HG02885 (cell line): Measurements from ENCODE around the gene CYCS.

ENCODE experiments used
- ATAC-seq: cut with Tn5 transposase; IDR thresholded peaks from one replicate; pipeline ENCODE4 v1.9.1; 2021; ENCODE audit warnings: mild to moderate bottlenecking; ENCODE audit not compliant: unreplicated experiment, poor library complexity

CYCS gene

GRCh38 chr7:25125137-25125946, at the start of gene CYCS:
CYCS (minus strand) TSS chr7:25125260; CDS start chr7:25124119, 1,141 bp downstream.
- peak; percentile 94 for ATAC-seq

DNA sequence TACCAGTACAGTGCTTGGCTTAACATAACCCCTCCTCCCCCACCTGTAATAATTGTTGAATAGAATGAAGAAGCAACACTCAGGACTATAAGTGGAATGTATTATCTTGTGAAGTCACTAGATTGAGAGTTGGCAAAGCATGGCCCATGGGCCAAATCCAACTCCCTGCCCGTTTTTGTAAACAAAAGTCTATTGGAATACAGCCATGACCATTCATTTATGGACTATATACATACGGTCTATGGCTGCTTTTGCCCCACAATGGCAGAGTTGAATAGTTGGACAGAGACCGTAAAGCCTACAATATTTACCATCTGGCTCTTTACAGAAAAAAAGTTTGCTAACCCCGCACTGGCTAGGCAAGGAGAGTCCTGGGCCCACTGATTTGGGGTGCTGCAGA, 48.1 kb upstream of the CYCS start:
- no peak for ATAC-seq

- no peak for ATAC-seq
Observed at GRCh38 chr7:25171516-25171915, 46.5 kb upstream of the CYCS start.

DNA sequence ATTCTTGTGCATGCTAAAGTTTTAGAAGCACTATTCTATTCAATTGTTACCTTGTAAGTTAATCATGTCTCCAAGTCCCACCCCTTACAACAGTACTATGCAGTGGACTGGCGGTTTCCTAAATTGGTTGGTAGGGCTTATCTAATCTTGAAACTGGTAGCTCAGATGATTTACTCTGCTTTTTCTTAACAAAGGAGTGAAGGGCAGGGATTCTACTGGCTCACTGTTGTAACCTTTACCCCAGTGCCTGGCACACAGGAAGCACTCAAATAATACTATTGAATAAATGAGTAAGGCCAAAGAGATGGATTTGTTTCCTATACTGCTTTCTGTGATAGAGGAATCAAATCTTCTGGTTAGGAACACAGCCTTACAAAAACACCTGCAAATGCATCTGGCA, 46.0 kb upstream of the CYCS start:
- ATAC-seq, result no peak

- no peak for ATAC-seq
Observed at GRCh38 chr7:25169683-25170082, 44.6 kb upstream of the CYCS start.

GRCh38 chr7:25168145-25168544, 43.1 kb upstream of the CYCS start:
- no peak for ATAC-seq

DNA sequence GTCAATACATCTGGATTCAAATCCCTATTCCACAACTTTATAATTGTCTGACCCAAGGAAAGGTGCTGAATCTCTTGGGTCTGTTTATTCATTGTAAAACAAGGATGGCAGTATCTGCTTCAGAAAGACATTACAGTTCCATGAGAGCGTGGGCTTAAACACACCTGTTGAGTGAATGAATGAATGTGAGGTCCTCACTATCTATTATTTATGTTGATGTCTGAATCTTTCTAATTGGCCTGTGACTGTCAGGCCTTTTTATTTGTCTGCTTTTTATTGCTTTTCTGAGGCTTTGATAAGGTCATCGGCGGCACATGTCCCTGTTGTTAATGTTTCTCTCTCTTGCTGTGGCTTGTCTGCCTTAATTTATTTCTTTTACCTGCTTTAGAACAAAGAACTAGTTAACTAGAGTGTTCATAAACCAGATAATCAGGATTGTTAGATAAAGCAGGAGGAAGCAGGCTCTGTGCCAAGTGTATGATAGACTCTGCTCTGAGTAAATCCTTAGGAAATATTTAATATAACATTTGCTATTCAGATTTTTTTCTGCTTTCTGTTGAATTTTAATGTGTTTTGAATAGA, 42.3 kb upstream of the CYCS start:
- no peak for ATAC-seq

- peak; percentile 46 for ATAC-seq
Observed at GRCh38 chr7:25159983-25160596, 35.0 kb upstream of the CYCS start.

DNA sequence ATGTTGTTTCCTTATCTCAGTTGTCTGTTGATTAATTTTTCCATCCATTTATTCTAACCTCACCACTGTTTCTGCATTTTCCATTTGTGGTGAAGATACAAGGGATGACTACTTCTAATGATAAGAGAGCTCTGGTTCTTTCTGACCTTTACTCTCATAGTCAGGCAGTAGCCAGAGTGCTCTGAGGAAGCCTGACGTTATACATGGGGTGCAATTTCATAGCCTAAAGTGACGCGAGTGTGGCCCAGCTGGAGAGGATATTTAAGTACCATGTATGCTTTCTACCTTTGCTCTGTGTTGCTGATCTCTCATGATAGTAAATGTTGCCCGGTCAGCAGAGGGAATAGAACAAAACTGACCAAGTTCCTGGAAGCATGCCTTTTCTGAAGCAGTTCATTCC, 33.9 kb upstream of the CYCS start:
- no peak for ATAC-seq

GRCh38 chr7:25151773-25152172, 26.7 kb upstream of the CYCS start:
- no peak for ATAC-seq

DNA sequence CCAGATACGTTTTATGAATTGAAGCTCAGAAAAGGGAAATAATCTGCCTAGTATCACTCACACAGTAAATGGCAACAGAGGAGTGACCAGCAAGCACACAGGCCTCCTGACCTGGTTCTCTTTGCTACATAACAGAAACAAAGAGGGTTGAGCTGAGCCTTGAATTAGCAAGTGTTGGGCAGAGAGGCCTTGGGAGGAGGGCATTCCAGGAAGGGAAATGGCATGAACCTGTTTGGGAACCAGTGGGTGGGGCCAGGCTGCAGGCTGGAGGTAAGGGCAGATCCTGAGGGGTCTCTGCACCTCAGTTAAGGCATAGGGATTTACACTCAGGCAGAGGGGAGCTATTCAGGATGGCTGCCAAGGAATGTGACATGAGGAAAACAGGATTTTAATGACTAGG, 24.8 kb upstream of the CYCS start:
- no peak for ATAC-seq

GRCh38 chr7:25148772-25149575, 23.9 kb upstream of the CYCS start:
- no peak for ATAC-seq

GRCh38 chr7:25143763-25144162, 18.7 kb upstream of the CYCS start:
- ATAC-seq, result no peak

GRCh38 chr7:25139536-25139935, 14.5 kb upstream of the CYCS start:
- no peak for ATAC-seq

GRCh38 chr7:25134358-25135010, 9.4 kb upstream of the CYCS start:
- no peak for ATAC-seq

GRCh38 chr7:25132430-25132829, 7.4 kb upstream of the CYCS start:
- ATAC-seq, result no peak

DNA sequence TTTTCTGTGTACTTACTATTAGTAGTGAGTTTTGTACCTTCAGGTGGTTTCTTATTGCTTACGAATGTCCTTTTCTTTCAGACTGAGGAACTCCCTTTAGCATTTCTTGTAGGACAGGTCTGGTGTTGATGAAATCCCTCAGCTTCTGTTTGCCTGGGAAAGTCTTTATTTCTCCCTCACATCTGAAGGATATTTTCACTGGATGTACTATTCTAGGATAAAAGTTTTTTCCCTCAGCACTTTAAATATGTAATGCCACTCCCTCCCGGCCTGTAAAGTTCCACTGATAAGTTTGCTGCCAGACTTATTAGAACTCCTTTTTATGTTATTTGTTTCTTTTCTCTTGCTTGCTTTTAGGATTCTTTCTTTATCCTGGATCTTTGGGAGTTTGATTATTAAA, 1.7 kb upstream of the CYCS start:
- ATAC-seq, result no peak

DNA sequence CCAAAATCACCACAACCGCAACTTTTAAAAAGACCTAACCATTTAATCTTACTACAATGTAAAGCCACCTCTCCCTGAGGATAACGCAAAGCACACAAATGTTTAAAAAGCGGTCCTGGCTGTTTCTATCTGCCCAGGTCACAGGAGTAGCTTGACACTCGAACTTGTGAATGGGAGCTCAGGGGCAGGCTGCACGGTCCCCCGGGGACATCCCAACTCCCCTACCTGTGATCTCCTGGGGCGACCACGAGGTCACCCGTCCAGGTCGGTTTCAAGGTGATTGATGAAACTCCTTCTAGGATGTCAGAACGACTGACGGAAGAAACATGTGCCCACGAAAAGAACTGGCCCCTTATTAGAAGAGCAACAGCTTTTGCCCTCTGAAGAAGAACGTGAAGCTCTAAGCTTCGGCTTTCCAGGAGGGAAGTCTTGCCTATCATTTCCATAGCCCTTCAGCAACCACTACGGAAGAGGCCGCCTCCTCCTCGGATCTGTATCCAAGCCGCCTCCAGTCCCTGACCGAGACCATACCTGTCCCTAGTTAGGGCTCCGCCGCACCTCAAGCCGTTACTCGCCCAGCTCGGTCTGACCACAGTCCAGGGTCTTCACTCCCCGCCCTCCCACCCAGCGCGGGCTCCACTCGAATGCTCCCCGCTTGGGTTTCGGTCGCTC, 459 bp downstream of the CYCS start:
- no peak for ATAC-seq

DNA sequence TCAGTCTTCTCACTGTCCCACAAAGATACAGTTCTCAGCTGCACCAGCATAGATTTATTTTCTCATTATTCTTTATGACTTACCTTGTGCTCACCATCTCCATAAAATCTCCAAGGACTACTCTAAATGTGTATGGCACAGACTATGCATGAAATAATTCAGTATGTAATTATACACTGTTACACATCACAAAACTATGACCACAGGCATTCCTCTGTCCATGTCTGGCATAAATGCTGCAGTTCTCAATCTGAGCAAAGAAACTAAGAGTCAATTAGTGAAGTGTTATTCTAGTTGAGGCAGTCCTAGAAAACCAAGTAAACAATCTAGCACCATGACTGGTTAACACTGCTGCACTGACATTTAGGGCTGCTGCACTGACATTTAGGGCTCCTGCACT, 2.7 kb downstream of the CYCS start:
- no peak for ATAC-seq

GRCh38 chr7:25121599-25121998, 3.5 kb downstream of the CYCS start:
- no peak for ATAC-seq
